ENCODE results near the gene ZKSCAN4.

Gene ZKSCAN4

DNA sequence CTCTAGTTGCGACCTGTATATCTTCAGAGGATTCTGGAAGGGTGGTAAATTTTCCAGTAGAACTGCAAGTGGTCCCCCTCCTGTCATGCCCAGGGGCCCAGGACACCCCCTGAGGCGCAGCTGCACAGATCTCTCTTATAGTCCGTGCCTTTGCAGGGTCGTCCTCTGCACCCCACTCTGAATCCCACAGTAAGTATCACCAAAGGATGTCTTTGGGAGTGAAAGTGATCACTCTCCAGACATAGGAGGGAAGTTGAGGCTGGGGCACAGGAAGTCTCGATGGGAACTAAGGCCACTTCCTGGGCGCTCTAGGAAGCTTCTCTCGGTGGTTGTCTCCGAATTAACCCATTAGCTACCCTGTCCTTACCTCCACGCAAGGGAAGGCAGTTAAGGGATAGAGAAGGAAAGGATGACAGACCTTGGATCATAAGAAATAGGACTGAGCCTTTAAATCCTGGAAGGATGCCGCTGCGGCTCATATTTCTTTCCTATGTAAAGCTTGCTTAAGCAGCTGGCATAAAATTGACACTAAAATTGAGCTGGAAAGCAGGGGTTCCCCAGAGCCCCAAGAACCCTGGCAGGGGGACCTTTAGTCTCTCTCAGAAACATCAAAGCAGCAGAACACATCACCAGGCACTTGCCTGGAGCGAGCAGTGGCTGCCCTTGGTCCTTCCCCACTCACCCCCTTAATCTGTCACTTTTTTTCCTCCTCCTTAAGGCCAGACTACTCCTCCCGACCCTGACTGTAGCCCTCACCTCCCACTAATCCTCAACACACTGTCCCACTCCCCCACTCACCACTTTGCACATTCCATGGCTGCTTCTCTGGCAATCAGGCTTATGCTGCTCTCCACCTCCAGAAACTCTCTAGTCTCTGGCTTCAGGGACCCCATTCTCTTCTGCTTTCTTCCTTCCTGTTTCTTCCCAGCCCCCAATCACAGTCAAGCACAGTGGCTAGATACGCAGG, at the start of gene ZKSCAN4:
ZKSCAN4 (minus strand) TSS at position 261 of the 967 bp plus-strand sequence. CDS start 289 bp downstream, outside the sequence.
- H3K9ac ChIP-seq (ENCODE audit: low read length): peak within 1 kb of the TSS; percentile 74
- H3K4me1 ChIP-seq (ENCODE audit: control insufficient read depth, insufficient read depth, low read length): peaks cover 11% of the 10 kb centered on the region; the same call in 1 of the 2 replicates
- H3K36me3 ChIP-seq (ENCODE audit: control insufficient read depth, insufficient read depth, low read length): peaks cover 10% of the 10 kb centered on the region; the same call in 1 of the 2 replicates
- H3K27ac ChIP-seq (ENCODE audit: low read depth, low read length): no peak within 1 kb of the TSS; the same call in 1 of the 2 replicates
- no peaks in the 10 kb centered on the region for H3K27me3 ChIP-seq (ENCODE audit: control insufficient read depth, insufficient read depth, low read length)
- no peaks in the 10 kb centered on the region for H3K9me3 ChIP-seq (ENCODE audit: control insufficient read depth, insufficient read depth, low read depth, low read length)
- peak within 1 kb of the TSS; percentile 79 for H3K4me3 ChIP-seq (ENCODE audit: low read depth, low read length)

GRCh38 chr6:28296520-28297060, 44.5 kb upstream of the ZKSCAN4 start:
- no peak overlapping the region for H3K4me3 ChIP-seq (ENCODE audit: low read depth, low read length)
- no peaks in the 10 kb centered on the region for H3K4me1 ChIP-seq (ENCODE audit: control insufficient read depth, insufficient read depth, low read length)
- no peak overlapping the region for H3K27ac ChIP-seq (ENCODE audit: low read depth, low read length)
- H3K9me3 ChIP-seq (ENCODE audit: control insufficient read depth, insufficient read depth, low read depth, low read length): no peaks in the 10 kb centered on the region
- H3K9ac ChIP-seq (ENCODE audit: low read length): no peak overlapping the region
- no peaks in the 10 kb centered on the region for H3K27me3 ChIP-seq (ENCODE audit: control insufficient read depth, insufficient read depth, low read length)
- peaks cover 37% of the 10 kb centered on the region for H3K36me3 ChIP-seq (ENCODE audit: control insufficient read depth, insufficient read depth, low read length)

- Histone ChIP-seq H3K27ac (ENCODE audit: low read depth, low read length) (no peak overlapping the region), H3K36me3 (ENCODE audit: control insufficient read depth, insufficient read depth, low read length) (peaks cover 27% of the 10 kb centered on the region), H3K9ac (ENCODE audit: low read length) (no peak overlapping the region), H3K4me3 (ENCODE audit: low read depth, low read length) (no peak overlapping the region), H3K4me1 (ENCODE audit: control insufficient read depth, insufficient read depth, low read length) (no peaks in the 10 kb centered on the region), H3K9me3 (ENCODE audit: control insufficient read depth, insufficient read depth, low read depth, low read length) (no peaks in the 10 kb centered on the region), H3K27me3 (ENCODE audit: control insufficient read depth, insufficient read depth, low read length) (no peaks in the 10 kb centered on the region)
These were observed 43.3 kb upstream of the ZKSCAN4 start for GRCh38 chr6:28295326-28295725.

- Histone ChIP-seq H3K4me1 (ENCODE audit: control insufficient read depth, insufficient read depth, low read length) (no peaks in the 10 kb centered on the region), H3K9me3 (ENCODE audit: control insufficient read depth, insufficient read depth, low read depth, low read length) (no peaks in the 10 kb centered on the region), H3K27me3 (ENCODE audit: control insufficient read depth, insufficient read depth, low read length) (no peaks in the 10 kb centered on the region), H3K27ac (ENCODE audit: low read depth, low read length) (no peak overlapping the region), H3K36me3 (ENCODE audit: control insufficient read depth, insufficient read depth, low read length) (peaks cover 38% of the 10 kb centered on the region), H3K9ac (ENCODE audit: low read length) (no peak overlapping the region), H3K4me3 (ENCODE audit: low read depth, low read length) (no peak overlapping the region)
These were observed 39.5 kb upstream of the ZKSCAN4 start for GRCh38 chr6:28291573-28291972.

GRCh38 chr6:28282926-28283325, 30.9 kb upstream of the ZKSCAN4 start:
- Histone ChIP-seq H3K27ac (ENCODE audit: low read depth, low read length) (no peak overlapping the region), H3K36me3 (ENCODE audit: control insufficient read depth, insufficient read depth, low read length) (peaks cover 41% of the 10 kb centered on the region), H3K9ac (ENCODE audit: low read length) (no peak overlapping the region), H3K4me3 (ENCODE audit: low read depth, low read length) (peak overlapping the region; percentile 85; the same call in 1 of the 2 replicates), H3K27me3 (ENCODE audit: control insufficient read depth, insufficient read depth, low read length) (no peaks in the 10 kb centered on the region), H3K4me1 (ENCODE audit: control insufficient read depth, insufficient read depth, low read length) (no peaks in the 10 kb centered on the region), H3K9me3 (ENCODE audit: control insufficient read depth, insufficient read depth, low read depth, low read length) (no peaks in the 10 kb centered on the region)

GRCh38 chr6:28281288-28282064, 29.4 kb upstream of the ZKSCAN4 start, which contains the start of gene PGBD1:
Gene PGBD1 (plus strand): TSS chr6:28281572. CDS start chr6:28283814, 2,242 bp downstream.
- Histone ChIP-seq H3K4me3 (ENCODE audit: low read depth, low read length) (peak within 1 kb of the TSS; percentile 85), H3K36me3 (ENCODE audit: control insufficient read depth, insufficient read depth, low read length) (peaks cover 34% of the 10 kb centered on the region), H3K9me3 (ENCODE audit: control insufficient read depth, insufficient read depth, low read depth, low read length) (no peaks in the 10 kb centered on the region), H3K9ac (ENCODE audit: low read length) (peak within 1 kb of the TSS; percentile 73), H3K4me1 (ENCODE audit: control insufficient read depth, insufficient read depth, low read length) (no peaks in the 10 kb centered on the region), H3K27me3 (ENCODE audit: control insufficient read depth, insufficient read depth, low read length) (no peaks in the 10 kb centered on the region), H3K27ac (ENCODE audit: low read depth, low read length) (no peak within 1 kb of the TSS; the same call in 1 of the 2 replicates)

DNA sequence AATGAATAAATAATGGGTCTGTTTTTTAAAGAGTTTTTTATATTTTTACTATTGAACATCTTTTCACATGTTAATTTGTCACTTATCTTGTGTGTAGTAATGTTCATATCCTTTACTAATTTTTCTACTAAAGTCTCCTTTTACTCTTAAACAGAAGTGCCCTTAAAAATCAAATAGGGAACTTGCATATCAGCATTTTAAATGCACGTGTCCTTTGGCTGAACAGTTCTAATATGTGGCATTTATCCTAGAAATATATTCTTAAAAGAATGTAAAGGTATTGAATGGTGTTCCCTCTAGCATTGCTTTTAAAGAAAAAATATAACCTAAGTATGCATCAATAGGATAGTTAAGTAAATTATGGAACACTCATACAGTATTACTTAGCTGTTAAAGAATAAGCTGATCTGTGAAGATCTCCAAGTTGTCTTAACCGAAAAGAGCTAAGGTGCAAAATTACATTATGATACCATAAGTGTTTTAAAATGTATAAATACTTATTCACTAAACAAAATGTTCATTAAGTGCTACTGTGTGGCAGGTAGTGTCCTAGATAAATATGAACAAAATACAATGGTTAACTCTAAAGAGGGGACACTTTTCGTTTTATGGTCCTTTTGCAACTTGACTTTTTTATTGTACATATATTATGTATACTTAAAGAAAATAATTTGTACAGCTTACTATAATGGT, 28.7 kb upstream of the ZKSCAN4 start:
- no peak overlapping the region for H3K27ac ChIP-seq (ENCODE audit: low read depth, low read length)
- no peaks in the 10 kb centered on the region for H3K9me3 ChIP-seq (ENCODE audit: control insufficient read depth, insufficient read depth, low read depth, low read length)
- no peaks in the 10 kb centered on the region for H3K27me3 ChIP-seq (ENCODE audit: control insufficient read depth, insufficient read depth, low read length)
- H3K4me3 ChIP-seq (ENCODE audit: low read depth, low read length): peak overlapping the region; percentile 85
- no peaks in the 10 kb centered on the region for H3K4me1 ChIP-seq (ENCODE audit: control insufficient read depth, insufficient read depth, low read length)
- H3K36me3 ChIP-seq (ENCODE audit: control insufficient read depth, insufficient read depth, low read length): peaks cover 34% of the 10 kb centered on the region
- no peak overlapping the region for H3K9ac ChIP-seq (ENCODE audit: low read length)

GRCh38 chr6:28277746-28278145, 25.7 kb upstream of the ZKSCAN4 start:
- Histone ChIP-seq H3K27me3 (ENCODE audit: control insufficient read depth, insufficient read depth, low read length) (no peaks in the 10 kb centered on the region), H3K9ac (ENCODE audit: low read length) (no peak overlapping the region), H3K27ac (ENCODE audit: low read depth, low read length) (no peak overlapping the region), H3K4me1 (ENCODE audit: control insufficient read depth, insufficient read depth, low read length) (no peaks in the 10 kb centered on the region), H3K36me3 (ENCODE audit: control insufficient read depth, insufficient read depth, low read length) (peaks cover 41% of the 10 kb centered on the region), H3K4me3 (ENCODE audit: low read depth, low read length) (no peak overlapping the region), H3K9me3 (ENCODE audit: control insufficient read depth, insufficient read depth, low read depth, low read length) (no peaks in the 10 kb centered on the region)

GRCh38 chr6:28274888-28275287, 22.8 kb upstream of the ZKSCAN4 start:
- Histone ChIP-seq H3K4me1 (ENCODE audit: control insufficient read depth, insufficient read depth, low read length) (no peaks in the 10 kb centered on the region), H3K9me3 (ENCODE audit: control insufficient read depth, insufficient read depth, low read depth, low read length) (no peaks in the 10 kb centered on the region), H3K4me3 (ENCODE audit: low read depth, low read length) (no peak overlapping the region), H3K9ac (ENCODE audit: low read length) (no peak overlapping the region), H3K27ac (ENCODE audit: low read depth, low read length) (no peak overlapping the region), H3K27me3 (ENCODE audit: control insufficient read depth, insufficient read depth, low read length) (no peaks in the 10 kb centered on the region), H3K36me3 (ENCODE audit: control insufficient read depth, insufficient read depth, low read length) (peaks cover 51% of the 10 kb centered on the region)

DNA sequence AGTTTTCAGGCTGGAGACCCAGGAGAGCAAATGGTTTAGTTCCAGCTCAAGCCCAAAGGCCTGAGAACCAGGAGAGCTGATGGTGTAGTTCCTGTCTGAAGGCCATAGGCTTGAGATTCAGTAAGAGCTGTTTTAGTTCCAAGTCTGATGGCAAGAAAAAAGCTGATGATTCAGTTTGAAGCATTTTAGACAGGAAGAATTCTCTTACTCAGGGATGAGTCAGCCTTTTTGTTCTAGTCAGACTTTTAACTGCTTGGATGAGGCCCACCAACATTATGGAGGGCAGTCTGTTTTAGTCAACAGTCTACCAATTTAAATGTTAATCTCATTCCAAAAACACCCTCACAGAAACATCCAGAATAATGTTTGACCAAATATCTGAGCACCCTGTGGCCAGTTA, 17.4 kb upstream of the ZKSCAN4 start:
- H3K27ac ChIP-seq (ENCODE audit: low read depth, low read length): no peak overlapping the region
- no peak overlapping the region for H3K4me3 ChIP-seq (ENCODE audit: low read depth, low read length)
- H3K4me1 ChIP-seq (ENCODE audit: control insufficient read depth, insufficient read depth, low read length): 0 out of 2 replicates have a peak, but pooled peaks cover 3% of the 10 kb centered on the region
- H3K9ac ChIP-seq (ENCODE audit: low read length): peak overlapping the region; percentile 8
- no peaks in the 10 kb centered on the region for H3K9me3 ChIP-seq (ENCODE audit: control insufficient read depth, insufficient read depth, low read depth, low read length)
- H3K36me3 ChIP-seq (ENCODE audit: control insufficient read depth, insufficient read depth, low read length): peaks cover 26% of the 10 kb centered on the region
- no peaks in the 10 kb centered on the region for H3K27me3 ChIP-seq (ENCODE audit: control insufficient read depth, insufficient read depth, low read length)

Measured in HUES6 (cell line).